ENCODE measurements around the gene CSF1. TPM values are rescaled to one million over a fixed set of nuclear protein-coding genes. Genes with fewer than 3 reads are reported as not detected.

The CSF1 gene
- total RNA-seq, 1 experiment from 2014 or later = 3.0 TPM

GRCh38 chr1:109933856-109934711 is 23.4 kb downstream of the CSF1 start:
- Histone ChIP-seq H3K4me1 (ENCODE audit: control insufficient read depth in 1 of 2, insufficient read depth in 2 of 2, low read length in 2 of 2) (peaks cover 12% of the 10 kb centered on the region in 2 experiments; a peak in 2 of 4 replicates), H3K4me2 (ENCODE audit: low read length) (no peak overlapping the region), H3K9me3 (ENCODE audit: control insufficient read depth in 1 of 2, insufficient read depth in 1 of 2, low read depth in 1 of 2, low read length in 2 of 2) (peaks cover 0 to 3% of the 10 kb centered on the region in 2 experiments; a peak in 1 of 4 replicates), H3K27me3 (ENCODE audit: insufficient read depth, low read length) (no peaks in the 10 kb centered on the region), H3K9ac (ENCODE audit: low read length) (no peak overlapping the region), H2AFZ (ENCODE audit: low read depth, low read length, poor library complexity, severe bottlenecking) (no peak overlapping the region), H3K36me3 (ENCODE audit: control insufficient read depth in 1 of 2, insufficient read depth in 2 of 2, low read length in 2 of 2) (no peaks in the 10 kb centered on the region), H3K79me2 (ENCODE audit: insufficient read depth, low read length) (no peaks in the 10 kb centered on the region), H4K20me1 (ENCODE audit: insufficient read depth) (no peaks in the 10 kb centered on the region), H3K9me2 (ENCODE audit: insufficient read depth) (no peaks in the 10 kb centered on the region), H3K27ac (ENCODE audit: low read depth, low read length) (no peak overlapping the region), H3K4me3 (replicated peaks in 1 of 2; ENCODE audit: low read depth in 1 of 2, low read length in 2 of 2) (no peak overlapping the region)
- ChIA-PET POLR2A (no interaction called here), CTCF (no interaction called here), RAD21 (ENCODE audit: low non-redundant PET in 1 of 2, low total read pairs in 2 of 2, uncharacterized antibody in 2 of 2, unreplicated experiment in 2 of 2) (no interaction called here)
- DNase-seq (ENCODE audit: low read depth, low spot score) = no peak
- BruUV-seq (replicated peaks) = no TSS peak
- ATAC-seq = no peak; the same call in 1 of the 2 replicates
- intact Hi-C loops (cut with micrococcal nuclease) = no loop called here
- no peak for TF ChIP-seq CBX3 (IDR thresholded peaks at IDR 0.05; ENCODE audit: low read depth)
- no peak for TF ChIP-seq ZFX (IDR thresholded peaks at IDR 0.05)
- TF ChIP-seq SP1 (IDR thresholded peaks at IDR 0.05; ENCODE audit: low read depth) = no peak
- TF ChIP-seq REST (IDR thresholded peaks at IDR 0.05; ENCODE audit: low read depth) = no peak
- TF ChIP-seq ZNF274 (IDR thresholded peaks at IDR 0.05; ENCODE audit: low read depth, low read length) = no peak
- TF ChIP-seq SIN3A (IDR thresholded peaks at IDR 0.05; ENCODE audit: low read depth) = no peak
- TF ChIP-seq TCF7L2 (IDR thresholded peaks at IDR 0.05; ENCODE audit: borderline replicate concordance, extremely low read depth, insufficient read depth, insufficient read length) = no peak
